Erythroblast (primary cell): ENCODE results near the gene TEP1.

Experiments
- GATA1 ChIP-seq: IDR thresholded peaks from 2 replicates; pipeline ENCODE4 v1.6.1; 2011; ENCODE audit warnings: low read depth, mild to moderate bottlenecking, control low read depth, low read length, moderate library complexity
- POLR2A ChIP-seq: IDR thresholded peaks from 2 replicates; pipeline ENCODE4 v1.6.1; 2011; ENCODE audit warnings: mild to moderate bottlenecking, low read length

DNA sequence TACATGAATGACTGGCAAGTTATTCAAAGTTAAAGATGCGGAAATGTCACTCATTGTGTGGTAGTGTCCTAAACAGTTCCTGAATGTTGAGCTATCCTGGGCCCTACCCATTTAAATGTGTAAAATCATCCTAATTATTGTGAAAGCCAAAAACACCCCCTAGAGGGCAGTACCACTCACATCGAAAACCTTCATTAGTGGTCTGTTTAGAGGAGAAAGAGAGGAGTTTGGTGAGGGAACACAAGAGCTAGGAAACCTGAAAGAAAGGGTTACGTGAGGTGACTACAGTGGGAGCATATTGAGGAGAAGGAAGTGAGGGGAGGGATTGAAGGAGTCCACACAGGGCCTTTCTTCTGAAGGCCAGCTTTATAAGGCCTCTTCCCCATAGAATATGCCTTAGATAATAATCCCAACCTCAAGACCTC is 2.5 kb upstream of the TEP1 start:
- TF ChIP-seq POLR2A = no peak
- TF ChIP-seq GATA1 = no peak
